Osteoblast (primary cell): ENCODE data around the gene TUT1. TPM values are rescaled to one million over a fixed set of nuclear protein-coding genes. Genes with fewer than 3 reads are reported as not detected.
"Not testable (repeated sequence)": the region's sequence is repeated elsewhere in the genome, so short reads cannot be mapped to it uniquely, and the experiment has no call there.

Source experiments
- DNase-seq: peaks from one replicate; pipeline ENCODE4 v3.0.0; 2011; ENCODE audit warnings: low spot score, mixed read lengths; ENCODE audit not compliant: insufficient read length; ENCODE audit errors: missing footprints
- H2AFZ ChIP-seq: 2 replicates; pipeline ENCODE4 v1.6.0; 2011; ENCODE audit warnings: mild to moderate bottlenecking, low read length
- H3K27ac ChIP-seq: 2 replicates; pipeline ENCODE4 v1.5.1; 2011; ENCODE audit warnings: mild to moderate bottlenecking, low read depth, low read length, moderate library complexity
- H3K27me3 ChIP-seq: 2 replicates; pipeline ENCODE4 v1.6.0; 2012; ENCODE audit warnings: mild to moderate bottlenecking, control low read depth, inconsistent platforms, low read length, moderate library complexity; ENCODE audit not compliant: insufficient read depth
- H3K36me3 ChIP-seq: 2 replicates; pipeline ENCODE4 v1.5.1; 2011; ENCODE audit warnings: mild to moderate bottlenecking, low read length, control low read depth, moderate library complexity; ENCODE audit not compliant: insufficient read depth
- H3K4me1 ChIP-seq: 2 replicates; pipeline ENCODE4 v1.5.1; 2011; ENCODE audit warnings: mild to moderate bottlenecking, low read length, control low read depth, moderate library complexity; ENCODE audit not compliant: insufficient read depth
- H3K4me2 ChIP-seq: 2 replicates; pipeline ENCODE4 v1.6.0; 2011; ENCODE audit warnings: mild to moderate bottlenecking, low read length; ENCODE audit not compliant: insufficient read depth
- H3K4me3 ChIP-seq: fragments of 200-600 bp; sonication (generic); 3 replicates; pipeline ENCODE4 v1.5.1; 2012; ENCODE audit warnings: mild to moderate bottlenecking, low read length, inconsistent platforms; ENCODE audit not compliant: insufficient read depth
- H3K79me2 ChIP-seq: 2 replicates; pipeline ENCODE4 v1.6.0; 2012; ENCODE audit warnings: mild to moderate bottlenecking, low read length, control low read depth, inconsistent platforms; ENCODE audit not compliant: insufficient read depth
- H3K9me3 ChIP-seq: 2 replicates; pipeline ENCODE4 v1.5.1; 2011; ENCODE audit warnings: low read depth, low read length, control low read depth
- H4K20me1 ChIP-seq: 2 replicates; pipeline ENCODE4 v1.6.0; 2012; ENCODE audit warnings: mild to moderate bottlenecking, low read length, control low read depth; ENCODE audit not compliant: insufficient read depth
- CTCF ChIP-seq: IDR thresholded peaks from 2 replicates; pipeline ENCODE4 v1.5.1; 2011; ENCODE audit warnings: mild to moderate bottlenecking, low read depth, low read length, moderate library complexity; ENCODE audit errors: extremely low read depth
- total RNA-seq: library from RNA; depleted of rRNA; stranded (reverse); fragments of >200 nt; gene quantifications from 2 replicates; pipeline ENCODE4 v1.2.3, GENCODE V29; 2012

Gene TUT1
- total RNA-seq, 1 donor, result 7.6 TPM

- H3K79me2 ChIP-seq, result peaks cover 15% of the 10 kb centered on the region
- no peaks in the 10 kb centered on the region for H3K9me3 ChIP-seq
- peak within 1 kb of the TSS; percentile 84 for H3K27ac ChIP-seq
- H3K27me3 ChIP-seq, result no peaks in the 10 kb centered on the region
- H3K36me3 ChIP-seq, result peaks cover 31% of the 10 kb centered on the region
- peak; percentile 100 for DNase-seq
- H2AFZ ChIP-seq, result peak within 1 kb of the TSS; percentile 86
- peak within 1 kb of the TSS; percentile 88 for H3K4me3 ChIP-seq
- H3K4me2 ChIP-seq, result peak within 1 kb of the TSS; percentile 92
- no peaks in the 10 kb centered on the region for H4K20me1 ChIP-seq
- no peak for TF ChIP-seq CTCF
- H3K4me1 ChIP-seq, result peaks cover 14% of the 10 kb centered on the region
These were observed 30.5 kb upstream of the TUT1 start, which contains the start of gene B3GAT3 for GRCh38 chr11:62621567-62622470. Gene B3GAT3, minus strand, starts transcription at chr11:62621986. Its CDS starts 39 bp downstream, at chr11:62621947.

DNA sequence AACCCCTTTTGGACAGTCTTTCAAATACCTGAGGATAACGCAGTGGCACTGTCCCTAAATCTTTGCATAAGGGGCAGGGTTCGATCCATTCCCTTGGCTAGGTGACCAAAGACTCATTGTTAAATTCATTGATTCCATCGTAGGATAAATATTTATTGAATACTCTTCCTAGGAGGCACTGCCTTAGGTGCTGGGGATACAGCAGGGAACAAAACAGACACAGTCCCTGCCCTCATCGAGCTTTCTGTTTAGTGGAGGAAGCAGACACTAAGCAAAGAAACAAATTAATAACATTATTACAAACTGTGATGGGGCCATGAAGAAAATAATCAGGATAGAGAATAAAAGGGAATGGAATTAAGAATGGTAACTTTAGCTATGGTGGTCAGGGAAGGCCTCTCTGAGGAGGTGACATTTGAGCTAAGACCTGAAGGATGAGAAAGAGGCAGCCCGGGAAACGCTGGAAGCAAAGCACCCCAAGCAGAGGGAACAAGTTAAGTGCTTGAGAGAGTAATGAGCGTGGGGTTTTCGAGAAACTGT lies 29.8 kb upstream of the TUT1 start:
- H4K20me1 ChIP-seq, result no peaks in the 10 kb centered on the region
- H3K4me3 ChIP-seq, result peak overlapping the region; percentile 88
- peaks cover 15% of the 10 kb centered on the region for H3K79me2 ChIP-seq
- peaks cover 29% of the 10 kb centered on the region for H3K36me3 ChIP-seq
- H3K9me3 ChIP-seq, result no peaks in the 10 kb centered on the region
- H3K27me3 ChIP-seq, result no peaks in the 10 kb centered on the region
- H3K27ac ChIP-seq, result peak overlapping the region; percentile 63
- H2AFZ ChIP-seq, result peak overlapping the region; percentile 76
- H3K4me1 ChIP-seq, result peaks cover 14% of the 10 kb centered on the region
- no peak for DNase-seq
- TF ChIP-seq CTCF, result no peak
- peak overlapping the region; percentile 92 for H3K4me2 ChIP-seq

- H3K4me1 ChIP-seq, H2AFZ ChIP-seq, H3K4me2 ChIP-seq, H3K27ac ChIP-seq, H4K20me1 ChIP-seq, H3K27me3 ChIP-seq, H3K4me3 ChIP-seq, H3K9me3 ChIP-seq, DNase-seq: not testable (repeated sequence)
- Histone ChIP-seq H3K36me3 (peaks cover 18% of the 10 kb centered on the region), H3K79me2 (peaks cover 15% of the 10 kb centered on the region)
These were observed 25.6 kb upstream of the TUT1 start for GRCh38 chr11:62616957-62617356.

DNA sequence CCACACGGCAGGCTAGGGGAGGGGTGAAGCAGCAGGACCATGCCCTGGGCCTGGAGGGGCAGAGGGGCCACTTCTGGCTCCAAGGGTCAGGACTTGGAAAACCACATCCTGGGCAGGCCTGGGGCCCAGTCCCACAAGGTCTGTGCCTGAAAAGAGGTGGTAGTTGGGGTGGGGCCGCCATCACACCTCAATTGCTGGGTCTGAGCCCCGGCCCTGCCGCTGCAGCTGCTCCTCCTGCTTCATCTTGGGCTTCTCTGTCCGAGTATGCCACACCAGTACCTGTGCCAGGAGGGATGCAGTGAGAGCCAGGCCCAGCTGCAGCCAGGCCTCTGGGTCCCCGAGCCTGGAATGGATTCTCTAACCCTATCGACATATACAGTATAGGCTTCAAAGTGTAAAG lies 24.2 kb upstream of the TUT1 start:
- H4K20me1 ChIP-seq, result no peaks in the 10 kb centered on the region
- no peak overlapping the region for H3K27ac ChIP-seq
- H3K79me2 ChIP-seq, result peaks cover 19% of the 10 kb centered on the region
- H3K4me2 ChIP-seq, result no peak overlapping the region
- no peaks in the 10 kb centered on the region for H3K27me3 ChIP-seq
- H3K4me1 ChIP-seq, result peaks cover 12% of the 10 kb centered on the region
- no peak for DNase-seq
- H2AFZ ChIP-seq, result no peak overlapping the region
- H3K9me3 ChIP-seq, result no peaks in the 10 kb centered on the region
- no peak for TF ChIP-seq CTCF
- H3K4me3 ChIP-seq, result no peak overlapping the region
- peaks cover 21% of the 10 kb centered on the region for H3K36me3 ChIP-seq
